ENCODE measurements around the gene TMEM17.
A peak's percentile ranks its signal among the peaks of the same experiment; 100 is the strongest.

Gene TMEM17

GRCh38 chr2:62459672-62460071 lies 46.3 kb downstream of the TMEM17 start:
- no peak for TF ChIP-seq CTCF (IDR thresholded peaks at IDR 0.05)
- no peaks in the 10 kb centered on the region for H3K4me1 ChIP-seq
- no peak overlapping the region for H3K4me2 ChIP-seq (ENCODE audit: low read length)
- H3K36me3 ChIP-seq (ENCODE audit: control insufficient read depth, insufficient read depth, low read length): no peaks in the 10 kb centered on the region
- H3K9me3 ChIP-seq (ENCODE audit: control insufficient read depth, low read length): no peaks in the 10 kb centered on the region
- no peaks in the 10 kb centered on the region for H3K79me2 ChIP-seq
- no peak overlapping the region for H3K4me3 ChIP-seq (ENCODE audit: low read depth, low read length)
- H3K9ac ChIP-seq: no peak overlapping the region
- no peaks in the 10 kb centered on the region for H3K27me3 ChIP-seq (ENCODE audit: control insufficient read depth, insufficient read depth, low read length)
- H2AFZ ChIP-seq: no peak overlapping the region
- H3K27ac ChIP-seq: no peak overlapping the region

GRCh38 chr2:62459106-62459505 lies 46.9 kb downstream of the TMEM17 start:
- no peak overlapping the region for H3K27ac ChIP-seq
- TF ChIP-seq CTCF (IDR thresholded peaks at IDR 0.05): no peak
- no peak overlapping the region for H3K9ac ChIP-seq
- no peaks in the 10 kb centered on the region for H3K27me3 ChIP-seq (ENCODE audit: control insufficient read depth, insufficient read depth, low read length)
- no peak overlapping the region for H3K4me3 ChIP-seq (ENCODE audit: low read depth, low read length)
- no peak overlapping the region for H2AFZ ChIP-seq
- no peaks in the 10 kb centered on the region for H3K4me1 ChIP-seq
- H3K36me3 ChIP-seq (ENCODE audit: control insufficient read depth, insufficient read depth, low read length): no peaks in the 10 kb centered on the region
- no peak overlapping the region for H3K4me2 ChIP-seq (ENCODE audit: low read length)
- H3K9me3 ChIP-seq (ENCODE audit: control insufficient read depth, low read length): no peaks in the 10 kb centered on the region
- no peaks in the 10 kb centered on the region for H3K79me2 ChIP-seq

- no peaks in the 10 kb centered on the region for H3K9me3 ChIP-seq (ENCODE audit: control insufficient read depth, low read length)
- no peak overlapping the region for H3K4me2 ChIP-seq (ENCODE audit: low read length)
- H3K79me2 ChIP-seq: no peaks in the 10 kb centered on the region
- H3K4me3 ChIP-seq (ENCODE audit: low read depth, low read length): no peak overlapping the region
- no peak for TF ChIP-seq CTCF (IDR thresholded peaks at IDR 0.05)
- no peak overlapping the region for H2AFZ ChIP-seq
- H3K9ac ChIP-seq: no peak overlapping the region
- H3K4me1 ChIP-seq: no peaks in the 10 kb centered on the region
- no peaks in the 10 kb centered on the region for H3K27me3 ChIP-seq (ENCODE audit: control insufficient read depth, insufficient read depth, low read length)
- no peak overlapping the region for H3K27ac ChIP-seq
- no peaks in the 10 kb centered on the region for H3K36me3 ChIP-seq (ENCODE audit: control insufficient read depth, insufficient read depth, low read length)
These were observed 47.3 kb downstream of the TMEM17 start for GRCh38 chr2:62458671-62459081.

GRCh38 chr2:62458206-62458641 lies 47.8 kb downstream of the TMEM17 start:
- TF ChIP-seq CTCF (IDR thresholded peaks at IDR 0.05): no peak
- H3K9me3 ChIP-seq (ENCODE audit: control insufficient read depth, low read length): no peaks in the 10 kb centered on the region
- no peaks in the 10 kb centered on the region for H3K36me3 ChIP-seq (ENCODE audit: control insufficient read depth, insufficient read depth, low read length)
- no peaks in the 10 kb centered on the region for H3K27me3 ChIP-seq (ENCODE audit: control insufficient read depth, insufficient read depth, low read length)
- no peak overlapping the region for H3K27ac ChIP-seq
- no peaks in the 10 kb centered on the region for H3K79me2 ChIP-seq
- H3K4me1 ChIP-seq: no peaks in the 10 kb centered on the region
- no peak overlapping the region for H3K9ac ChIP-seq
- no peak overlapping the region for H2AFZ ChIP-seq
- no peak overlapping the region for H3K4me2 ChIP-seq (ENCODE audit: low read length)
- H3K4me3 ChIP-seq (ENCODE audit: low read depth, low read length): no peak overlapping the region

- Histone ChIP-seq H3K9me3 (ENCODE audit: control insufficient read depth, low read length) (no peaks in the 10 kb centered on the region), H3K36me3 (ENCODE audit: control insufficient read depth, insufficient read depth, low read length) (no peaks in the 10 kb centered on the region), H3K4me3 (ENCODE audit: low read depth, low read length) (peak overlapping the region; percentile 55), H3K79me2 (no peaks in the 10 kb centered on the region), H2AFZ (peak overlapping the region; percentile 99), H3K27me3 (ENCODE audit: control insufficient read depth, insufficient read depth, low read length) (no peaks in the 10 kb centered on the region), H3K27ac (no peak overlapping the region), H3K4me2 (ENCODE audit: low read length) (peak overlapping the region; percentile 78), H3K4me1 (no peaks in the 10 kb centered on the region), H3K9ac (no peak overlapping the region)
- TF ChIP-seq CTCF (IDR thresholded peaks at IDR 0.05): no peak
These were observed 48.4 kb downstream of the TMEM17 start for GRCh38 chr2:62457556-62457955.

All from parathyroid adenoma (tissue), 2 donors.